ENCODE measurements around the gene PRPF40A.

Gene PRPF40A

DNA sequence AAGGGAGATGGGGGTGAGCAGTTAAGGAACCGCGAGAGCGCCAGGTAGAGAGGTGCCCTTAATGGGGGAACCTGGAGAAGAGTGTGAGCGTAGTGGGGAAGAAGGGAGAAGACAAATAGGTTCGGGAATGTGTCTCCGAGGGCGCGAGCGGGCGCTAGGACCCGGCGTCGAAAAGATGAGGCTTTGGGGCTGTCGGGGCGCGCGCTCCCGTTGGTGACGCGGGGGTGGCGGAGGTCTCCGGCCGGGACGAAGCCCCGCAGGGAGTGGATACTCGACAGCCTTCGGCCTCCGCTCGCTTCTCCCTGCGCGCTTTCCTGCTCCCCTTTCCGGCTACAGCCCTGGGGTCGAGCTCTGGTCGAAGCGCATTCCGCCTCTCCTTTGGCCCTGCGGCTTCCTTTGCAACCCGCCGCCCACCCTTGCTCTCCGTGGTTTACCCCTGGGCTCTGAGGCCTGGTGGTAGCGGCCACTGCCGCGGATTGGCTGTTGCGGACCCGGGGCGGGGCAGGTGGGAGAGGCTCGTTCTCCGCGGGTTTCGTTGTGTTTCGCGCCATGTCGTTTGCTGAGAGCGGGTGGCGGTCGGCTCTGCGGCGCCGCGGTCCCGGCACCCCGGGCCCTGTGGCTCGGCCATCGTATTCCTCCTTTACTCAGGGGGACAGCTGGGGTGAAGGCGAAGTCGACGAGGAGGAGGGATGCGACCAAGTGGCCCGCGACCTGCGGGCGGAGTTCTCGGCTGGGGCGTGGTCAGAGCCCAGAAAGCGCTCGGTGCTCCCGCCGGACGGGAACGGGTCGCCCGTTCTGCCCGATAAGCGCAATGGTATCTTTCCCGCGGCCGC, 1.0 kb upstream of the PRPF40A start, which contains the start of gene ARL6IP6:
TSS of gene ARL6IP6 (plus strand) at position 545 of the 833 bp plus-strand sequence. CDS start at position 550, 5 bp downstream.
- peak; percentile 89 for DNase-seq (ENCODE audit: low read depth)

DNA sequence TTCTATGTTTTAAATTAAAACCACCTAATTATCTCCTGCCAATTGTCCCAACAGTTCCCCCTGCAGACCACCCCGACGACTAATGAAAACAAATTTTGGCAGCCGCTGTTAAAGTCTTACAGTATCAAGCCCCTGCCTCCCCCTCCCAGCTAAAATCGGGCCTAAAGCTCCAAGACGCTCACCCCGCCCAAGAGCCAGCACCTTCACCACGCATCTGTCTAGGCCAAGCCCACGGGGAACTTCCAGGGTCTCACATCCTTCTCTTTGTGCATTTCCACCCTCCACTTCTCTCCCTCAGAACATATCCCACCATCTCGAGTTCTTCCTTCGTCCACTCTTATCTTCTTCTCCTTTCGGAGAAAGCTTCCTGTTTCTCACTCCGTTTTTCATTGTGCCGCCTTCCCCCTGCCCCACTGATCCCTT, 445 bp downstream of the PRPF40A start:
- DNase-seq (ENCODE audit: low read depth): peak; percentile 22

DNA sequence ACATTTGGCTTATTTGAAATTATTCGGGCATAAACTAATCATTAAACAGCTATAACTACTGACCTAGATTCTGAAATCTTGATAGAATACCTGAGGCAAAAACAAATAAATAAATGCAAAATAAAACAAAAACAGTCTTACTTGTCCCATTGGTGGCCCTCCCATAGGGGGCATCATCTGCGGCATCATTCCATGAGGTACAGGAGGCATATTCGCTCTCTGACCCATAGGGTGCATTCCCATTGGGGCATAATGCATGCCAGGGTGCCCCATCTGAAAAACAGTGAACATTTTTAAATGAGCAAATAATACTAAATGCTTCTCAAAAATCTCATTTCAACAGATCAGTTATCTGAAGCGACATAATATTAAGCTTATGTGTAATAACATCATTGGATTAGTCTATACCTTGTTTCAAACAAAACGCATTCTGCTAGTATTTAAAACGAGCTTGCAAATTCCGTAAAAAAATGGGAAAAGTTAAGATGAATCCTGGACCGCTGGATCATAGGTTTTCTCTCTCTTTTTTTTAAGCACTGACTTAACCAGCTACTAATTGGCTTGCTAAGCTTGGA, 1.3 kb downstream of the PRPF40A start:
- DNase-seq (ENCODE audit: low read depth): no peak

DNA sequence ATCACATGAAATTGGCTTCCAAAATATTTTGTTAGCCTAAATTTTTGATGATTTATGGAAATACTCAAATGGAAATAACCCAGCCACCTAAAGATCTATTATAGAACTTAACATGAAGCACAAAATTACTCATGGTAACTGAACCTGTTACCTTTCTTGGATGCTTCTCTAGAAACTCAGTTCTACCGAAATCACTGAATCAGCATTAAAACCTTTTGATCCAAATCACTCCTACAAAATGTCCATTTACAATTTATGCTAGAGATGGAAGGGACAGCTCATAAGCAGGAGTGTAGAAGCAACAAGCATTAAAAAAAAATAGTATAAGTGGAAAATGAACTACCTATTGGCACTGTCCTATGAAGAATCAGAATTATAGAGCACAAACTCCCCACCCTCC, 2.1 kb downstream of the PRPF40A start:
- no peak for DNase-seq (ENCODE audit: low read depth)

DNA sequence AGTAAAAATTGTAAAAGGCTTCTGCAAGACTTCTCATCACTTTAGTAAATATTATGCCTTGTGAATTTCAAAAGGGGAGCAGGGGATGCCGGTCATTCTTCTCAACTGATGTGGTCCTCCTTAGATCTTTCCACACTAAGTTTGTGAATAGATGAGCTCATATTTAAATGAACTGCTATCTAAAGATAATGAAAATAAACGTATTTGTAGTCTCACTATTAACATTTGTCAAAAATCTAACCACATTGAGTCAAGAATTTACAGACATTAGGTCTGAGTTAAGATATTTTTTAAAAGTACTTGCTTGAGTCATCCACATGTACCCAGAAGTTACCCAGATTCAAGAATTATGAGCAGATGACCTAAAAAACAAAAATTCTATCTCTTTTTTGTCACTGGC, 6.5 kb downstream of the PRPF40A start:
- DNase-seq (ENCODE audit: low read depth): no peak

DNA sequence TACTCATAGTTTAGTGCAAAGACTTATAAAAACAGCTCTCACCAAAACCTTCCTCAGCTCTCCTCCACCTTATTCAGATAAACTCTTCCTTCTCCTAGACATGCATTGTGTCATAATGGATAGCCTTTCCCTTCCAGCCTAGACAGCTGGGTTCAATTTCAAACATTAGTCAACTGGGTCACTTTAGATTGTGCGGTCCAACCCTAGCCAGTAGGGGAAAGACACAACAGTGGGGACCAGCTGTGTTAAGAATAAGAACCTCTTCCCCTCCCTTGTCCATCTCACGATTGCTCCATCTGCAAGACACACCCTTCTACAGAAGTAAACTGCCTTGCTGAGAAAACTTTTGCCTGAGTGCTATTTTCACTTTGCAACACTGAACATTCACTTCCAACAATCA, 8.5 kb downstream of the PRPF40A start:
- DNase-seq (ENCODE audit: low read depth): no peak

DNA sequence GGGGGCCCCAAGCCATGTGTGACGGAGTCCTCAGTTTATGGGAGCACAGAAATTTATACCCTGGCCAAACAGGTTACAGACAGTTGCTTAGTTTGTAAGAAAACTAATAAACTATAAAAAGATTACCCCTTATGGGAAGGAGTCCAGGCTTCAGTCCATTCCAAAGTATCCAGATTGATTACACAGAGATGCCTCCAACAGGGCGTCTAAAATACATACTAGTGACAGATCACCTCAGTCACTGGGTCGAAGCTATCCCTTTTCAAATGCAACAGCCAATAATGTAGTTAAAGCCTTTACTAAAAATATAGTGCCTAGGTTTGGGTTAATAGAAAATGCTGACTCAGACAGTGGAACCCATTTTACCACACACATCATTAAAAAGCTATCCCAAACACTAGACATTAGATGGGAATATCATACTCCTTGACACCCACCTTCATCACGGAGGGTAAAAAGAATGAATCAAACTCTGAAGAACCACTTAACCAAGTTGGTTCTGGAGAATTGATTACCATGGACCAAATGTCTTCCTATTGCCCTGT, 10.7 kb downstream of the PRPF40A start:
- no peak for DNase-seq (ENCODE audit: low read depth)

DNA sequence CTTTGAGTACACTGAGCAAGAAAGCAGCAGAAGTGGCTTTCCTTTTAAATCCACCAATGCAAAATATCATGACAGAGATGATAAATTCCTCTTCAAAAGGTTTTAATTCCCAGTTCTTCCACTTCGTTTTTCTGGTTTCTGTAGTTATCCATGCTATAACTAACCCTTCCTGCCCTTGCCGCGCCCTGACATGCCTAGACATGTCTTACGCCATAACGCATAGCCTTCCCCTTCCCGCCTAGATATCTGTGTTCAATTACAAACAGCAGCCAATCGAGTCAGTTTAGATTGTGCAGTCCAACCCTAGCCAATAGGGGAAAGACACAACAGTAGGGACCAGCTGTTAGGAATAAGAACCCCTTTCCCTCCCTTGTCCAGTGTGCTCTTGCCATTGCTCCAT, 16.1 kb downstream of the PRPF40A start:
- no peak for DNase-seq (ENCODE audit: low read depth)

DNA sequence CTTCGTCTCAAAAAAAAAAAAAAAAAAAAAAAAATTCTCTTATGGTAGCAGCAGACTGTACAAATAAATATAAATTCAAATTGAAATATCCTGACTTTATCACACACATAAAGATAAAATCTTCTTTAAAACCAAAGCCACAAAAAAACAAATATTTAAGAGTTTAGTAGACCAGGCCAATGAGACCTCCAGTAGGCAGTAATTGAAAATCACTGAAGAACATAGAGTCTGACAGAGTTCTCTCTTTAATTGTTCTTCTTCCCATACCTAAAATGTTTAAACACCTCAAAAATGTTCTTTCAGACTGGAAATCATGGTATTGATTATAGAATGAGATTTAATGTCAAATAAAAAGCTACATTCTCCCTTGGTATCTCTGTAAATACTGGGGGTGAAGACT, 20.8 kb downstream of the PRPF40A start:
- no peak for DNase-seq (ENCODE audit: low read depth)

DNA sequence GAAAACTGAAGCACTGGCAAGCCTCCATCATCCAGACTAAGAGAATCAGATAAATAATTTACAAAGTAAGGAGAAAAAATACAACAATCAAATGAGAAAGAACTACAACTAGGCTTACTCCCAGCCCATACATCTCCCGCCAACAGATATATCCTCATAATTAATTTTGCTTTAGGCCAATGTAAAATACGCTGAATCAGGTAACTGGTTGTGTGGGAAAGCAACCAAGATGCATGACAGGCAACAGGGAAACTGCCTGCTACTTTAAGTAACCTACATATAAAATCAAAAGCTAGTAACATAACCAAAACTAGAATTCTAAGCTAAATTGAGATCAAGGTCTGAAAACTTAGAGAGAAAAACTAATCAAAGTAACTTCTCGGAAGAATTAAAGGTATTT, 21.5 kb downstream of the PRPF40A start:
- DNase-seq (ENCODE audit: low read depth): no peak

DNA sequence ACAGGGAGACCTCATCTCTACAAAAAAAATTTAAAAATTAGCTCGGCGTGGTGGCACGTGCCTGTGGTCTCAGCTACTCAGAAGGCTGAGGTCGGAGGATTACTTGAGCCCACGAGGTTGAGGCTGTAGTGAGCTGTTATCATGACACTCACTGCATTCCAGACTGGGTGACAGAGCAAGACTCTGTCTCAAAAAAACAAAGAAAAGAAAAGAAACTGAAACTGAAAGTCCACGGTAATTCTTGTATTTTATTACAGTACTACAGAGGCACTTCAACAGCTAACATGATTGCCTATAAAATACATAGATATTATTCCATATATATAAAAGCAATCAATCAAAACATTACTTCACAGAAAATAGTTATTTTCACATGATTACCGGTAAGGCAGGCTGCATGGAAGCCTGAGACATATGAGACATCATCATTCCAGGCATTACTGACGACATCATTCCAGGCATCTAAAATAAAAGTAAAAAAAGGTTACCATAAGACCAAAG, 23.1 kb downstream of the PRPF40A start:
- DNase-seq (ENCODE audit: low read depth): no peak

DNA sequence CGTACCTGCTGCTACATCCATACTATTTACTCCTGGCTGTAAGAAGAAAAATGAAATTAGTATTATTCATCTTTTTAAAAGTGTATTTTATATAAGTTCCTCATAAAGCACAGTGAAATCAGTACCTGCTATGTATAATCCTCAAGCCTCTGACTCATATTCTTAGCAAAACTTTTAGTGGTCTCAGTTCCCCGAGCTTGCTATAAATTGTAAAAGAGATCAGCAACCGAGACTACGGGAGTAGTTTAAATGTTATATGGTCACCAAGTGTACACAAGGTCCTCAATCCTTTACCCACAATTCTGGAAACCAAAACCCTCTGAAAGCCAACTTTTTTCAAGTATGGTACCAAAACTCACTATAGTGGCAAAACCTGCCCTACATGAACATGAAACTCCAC, 24.2 kb downstream of the PRPF40A start:
- no peak for DNase-seq (ENCODE audit: low read depth)

DNA sequence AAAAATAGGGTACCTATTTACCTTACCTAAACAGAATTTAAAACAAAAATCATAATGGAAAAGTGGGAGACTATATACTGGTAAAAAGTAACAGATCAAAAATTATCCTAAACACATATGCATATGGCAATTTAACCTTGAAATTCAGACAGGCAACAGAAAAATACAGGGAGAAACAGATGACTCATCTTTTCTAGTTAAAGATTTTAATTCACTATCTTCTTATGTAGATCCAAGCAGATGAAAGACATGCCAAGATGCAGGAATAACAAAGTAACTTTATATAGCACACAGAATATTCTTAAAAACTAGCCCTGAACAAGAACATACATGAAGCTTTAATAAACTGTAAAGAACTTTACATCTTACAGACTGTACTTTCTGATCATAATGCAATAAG, 30.9 kb downstream of the PRPF40A start:
- DNase-seq (ENCODE audit: low read depth): no peak

DNA sequence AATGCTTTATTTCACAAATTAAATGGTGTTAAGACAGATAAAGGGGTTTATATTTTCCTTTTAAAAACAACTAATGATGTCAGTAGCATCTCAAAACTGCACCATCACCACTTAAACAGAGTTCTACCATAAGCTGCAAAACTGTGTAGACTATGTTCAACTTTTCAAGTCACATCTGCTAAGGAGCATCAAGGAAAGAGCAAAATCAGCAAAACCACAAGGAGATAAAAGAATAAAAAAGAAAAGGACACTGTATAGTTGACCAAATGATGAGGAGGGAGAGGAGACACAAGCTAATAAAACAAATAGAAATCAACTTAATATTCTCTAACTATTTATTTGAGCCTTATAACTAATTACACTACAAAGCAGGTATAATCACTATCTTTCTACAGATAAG, 33.9 kb downstream of the PRPF40A start:
- DNase-seq (ENCODE audit: low read depth): no peak

DNA sequence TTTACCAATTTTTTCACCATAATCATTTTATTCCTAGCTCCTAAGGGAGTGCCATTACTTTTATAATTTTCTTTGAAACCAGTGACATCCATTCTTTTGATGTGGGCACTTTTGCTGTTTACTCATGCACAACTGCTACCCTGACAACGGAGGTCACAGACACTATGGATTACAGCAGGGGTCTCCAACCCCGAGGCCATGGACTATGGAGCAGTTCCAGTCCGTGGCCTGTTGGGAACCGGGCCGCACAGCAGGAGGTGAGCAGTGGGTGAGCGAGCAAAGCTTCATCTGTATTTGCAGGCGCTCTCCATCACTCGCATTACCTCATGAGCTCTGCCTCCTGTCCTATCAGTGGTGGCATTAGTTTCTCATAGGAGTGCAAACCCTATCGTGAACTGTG, 34.6 kb downstream of the PRPF40A start:
- no peak for DNase-seq (ENCODE audit: low read depth)

DNA sequence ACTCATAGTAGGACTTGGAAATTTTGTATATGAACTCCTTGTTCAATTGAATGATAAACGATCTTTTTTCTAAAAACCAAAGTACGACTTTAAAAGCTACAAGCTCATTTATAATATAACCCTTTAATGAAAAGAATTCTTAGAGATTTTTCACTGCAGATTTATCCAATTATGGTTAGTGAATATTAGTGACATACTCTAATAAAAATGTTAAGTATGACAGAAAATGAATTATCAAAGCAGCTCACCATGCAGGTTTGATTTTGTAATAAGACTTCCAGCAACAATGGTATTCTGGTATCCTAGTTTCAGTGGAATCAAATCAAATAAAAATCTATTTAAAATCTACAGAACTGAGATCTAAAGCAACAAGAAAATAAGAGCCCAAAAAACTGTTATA, 38.5 kb downstream of the PRPF40A start:
- no peak for DNase-seq (ENCODE audit: low read depth)

DNA sequence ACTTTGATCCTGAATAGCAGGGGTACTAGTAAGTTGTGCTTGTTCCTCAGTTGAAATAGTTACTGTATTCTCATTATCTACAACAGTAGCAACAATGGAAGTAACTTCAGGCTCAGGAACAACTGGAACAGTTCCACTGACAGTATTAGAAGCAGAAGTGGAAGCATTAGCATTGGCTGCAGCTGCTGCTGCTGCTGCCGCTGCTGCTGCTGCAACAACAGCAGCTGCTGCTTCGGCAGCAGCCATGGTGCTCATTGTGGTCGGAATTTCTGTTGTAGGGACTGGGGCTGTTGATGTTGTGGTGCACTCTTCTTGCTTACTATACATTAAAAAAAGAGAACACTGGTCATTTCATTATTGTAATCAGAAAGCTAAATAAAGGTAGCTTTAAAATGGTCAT, 40.8 kb downstream of the PRPF40A start:
- DNase-seq (ENCODE audit: low read depth): no peak

DNA sequence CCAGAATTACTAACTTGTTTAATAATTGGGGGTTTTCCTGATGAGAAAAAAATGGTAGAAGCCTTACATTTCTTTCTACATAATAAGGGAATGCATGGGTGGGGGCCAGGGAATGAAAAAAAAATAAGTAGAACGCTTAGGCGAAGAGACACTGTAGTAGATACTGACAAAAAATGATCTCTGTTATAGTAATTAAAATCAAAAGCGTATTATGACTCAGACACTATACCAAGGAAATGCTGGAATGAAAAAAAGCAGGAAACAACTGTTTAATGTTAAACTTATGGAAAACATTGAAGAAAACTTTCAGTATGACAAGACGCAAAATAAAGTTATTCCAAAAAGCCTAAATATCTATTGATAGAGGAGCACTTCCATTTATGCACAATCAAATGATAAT, 42.9 kb downstream of the PRPF40A start:
- no peak for DNase-seq (ENCODE audit: low read depth)

DNA sequence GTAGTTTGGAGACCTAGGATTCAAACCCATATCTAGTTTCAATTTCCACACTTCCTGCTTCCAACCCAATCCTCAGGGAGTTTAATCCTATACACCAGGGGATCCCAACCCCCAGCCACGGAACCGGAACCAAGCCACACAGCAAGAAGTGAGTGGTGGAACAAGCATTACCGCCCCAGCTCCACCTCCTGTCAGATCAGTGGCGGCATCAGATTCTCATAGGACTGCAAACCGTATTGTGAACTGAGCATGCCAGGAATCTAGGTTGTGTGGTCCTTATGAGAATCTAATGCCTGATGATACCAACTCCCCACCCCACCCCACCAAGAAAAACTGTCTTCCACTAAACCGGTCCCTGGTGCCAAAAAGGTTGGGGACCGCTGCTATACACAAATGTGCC, 52.5 kb downstream of the PRPF40A start:
- no peak for DNase-seq (ENCODE audit: low read depth)

DNA sequence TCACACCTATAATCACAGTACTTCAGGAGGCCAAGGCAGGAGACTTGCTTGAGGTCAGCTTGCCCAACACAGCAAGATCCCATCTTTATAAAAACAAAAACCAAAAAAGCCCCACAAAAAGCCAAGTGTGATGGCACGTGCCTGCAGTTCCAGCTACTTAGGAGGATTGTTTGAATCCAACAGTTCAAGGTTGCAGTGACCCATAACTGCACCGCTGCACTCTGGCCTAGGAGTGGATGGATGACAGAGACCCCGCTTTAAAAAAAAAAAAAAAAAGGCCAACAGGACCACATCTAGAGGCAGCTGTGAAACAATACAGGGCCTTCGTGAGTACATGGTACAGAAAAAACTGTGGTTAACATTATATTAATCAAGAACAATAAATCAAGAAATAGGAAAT, 56.2 kb downstream of the PRPF40A start:
- DNase-seq (ENCODE audit: low read depth): no peak

DNA sequence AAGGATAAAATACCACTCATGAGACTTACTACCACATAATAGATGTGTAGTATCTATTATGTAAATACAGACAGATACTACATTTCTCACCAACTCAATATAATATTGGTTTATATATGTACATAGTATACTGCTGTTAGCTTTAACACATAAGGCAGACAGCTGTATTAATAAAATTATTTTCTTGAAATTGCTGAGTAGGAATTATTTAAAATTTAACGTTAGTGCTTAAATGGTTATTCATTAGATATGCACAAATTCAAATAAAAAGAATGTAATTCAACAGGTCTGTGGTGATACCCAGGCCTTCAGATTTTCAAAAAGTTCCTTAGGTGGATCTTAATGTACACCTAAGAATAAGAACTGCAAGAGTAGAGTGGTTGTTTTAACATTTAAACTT, 59.0 kb downstream of the PRPF40A start:
- no peak for DNase-seq (ENCODE audit: low read depth)

DNA sequence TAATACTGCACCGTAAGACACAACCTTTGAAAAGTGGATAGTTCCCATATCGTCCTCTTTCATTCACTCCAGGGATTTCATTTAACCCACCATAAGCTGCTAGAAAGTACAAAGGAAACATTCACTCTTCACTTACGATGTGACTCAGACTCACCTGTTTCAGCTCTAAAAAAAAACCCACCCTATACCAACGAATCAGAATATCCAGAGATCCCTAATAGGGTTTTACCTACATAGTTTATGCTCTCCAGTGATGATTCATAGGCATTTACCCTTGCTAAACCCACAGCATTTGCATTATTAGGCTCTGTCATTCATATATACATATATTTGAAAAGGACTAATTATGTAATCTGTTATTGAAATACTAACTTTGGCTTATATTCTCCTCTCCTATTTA, 60.2 kb downstream of the PRPF40A start:
- no peak for DNase-seq (ENCODE audit: low read depth)

DNA sequence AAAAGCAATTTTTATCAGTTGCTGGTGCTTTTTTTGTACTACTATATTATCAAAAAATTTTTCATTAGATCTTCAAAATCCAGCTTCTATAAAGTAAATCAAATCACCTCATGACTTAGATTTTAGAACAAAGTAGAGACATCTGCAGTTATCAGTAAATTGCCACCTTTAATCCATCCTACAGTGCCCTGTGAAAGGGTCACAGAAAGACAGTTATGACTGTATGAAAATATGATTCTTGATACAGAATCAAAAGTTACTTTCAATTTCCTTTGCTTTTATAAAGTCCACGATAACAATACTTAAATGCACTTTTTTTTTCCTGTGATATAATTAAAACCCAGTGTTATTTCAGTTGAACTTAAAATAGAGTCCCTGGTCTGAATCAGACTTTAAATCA, 61.4 kb downstream of the PRPF40A start:
- DNase-seq (ENCODE audit: low read depth): no peak
